SH-SY5Y (cell line): ENCODE data around the gene LY6G5C.

ENCODE experiments used
- GATA2 ChIP-seq: IDR thresholded peaks from 2 replicates; pipeline ENCODE4 v1.6.1; 2011; ENCODE audit warnings: mild to moderate bottlenecking, low read depth, low read length
- GATA3 ChIP-seq: IDR thresholded peaks from 2 replicates; pipeline ENCODE4 v1.6.1; 2011; ENCODE audit warnings: low read depth, mild to moderate bottlenecking, low read length, moderate library complexity

DNA sequence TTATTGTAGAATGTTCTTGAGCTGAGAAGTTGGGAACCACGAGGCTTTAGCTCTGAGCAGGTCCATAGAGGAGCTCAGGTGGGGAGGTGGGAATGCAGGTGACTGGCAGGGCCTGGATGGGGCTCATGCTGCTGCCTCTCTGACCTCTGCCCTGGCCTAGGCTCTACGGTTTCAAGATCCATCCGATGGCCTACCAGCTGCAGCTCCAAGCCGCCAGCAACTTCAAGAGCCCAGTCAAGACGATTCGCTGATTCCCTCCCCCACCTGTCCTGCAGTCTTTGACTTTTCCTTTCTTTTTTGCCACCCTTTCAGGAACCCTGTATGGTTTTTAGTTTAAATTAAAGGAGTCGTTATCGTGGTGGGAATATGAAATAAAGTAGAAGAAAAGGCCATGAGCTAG lies 11.2 kb downstream of the LY6G5C start, which contains the start of gene LY6G5B:
- TF ChIP-seq GATA2 (no peak), GATA3 (no peak)
